ENCODE data around the gene MED13.
"Not testable (repeated sequence)": the region's sequence is repeated elsewhere in the genome, so short reads cannot be mapped to it uniquely, and the experiment has no call there.

GRCh38 chr17:61915162-61915561 is 149.9 kb downstream of the MED13 start:
- not testable (repeated sequence) for TF ChIP-seq ZNF776 (tag by site-specific recombination; IDR thresholded peaks at IDR 0.05; ENCODE audit: borderline replicate concordance); ZNF23 (tag by site-specific recombination; IDR thresholded peaks at IDR 0.05; ENCODE audit: borderline replicate concordance); SCRT2 (tag by site-specific recombination; IDR thresholded peaks at IDR 0.05); ZNF239 (tag by site-specific recombination; IDR thresholded peaks at IDR 0.05); TCF7L2 (IDR thresholded peaks at IDR 0.05; ENCODE audit: borderline replicate concordance, low read depth, low read length); ZNF843 (tag by site-specific recombination; IDR thresholded peaks at IDR 0.05)
- TF ChIP-seq, protein P1, sequence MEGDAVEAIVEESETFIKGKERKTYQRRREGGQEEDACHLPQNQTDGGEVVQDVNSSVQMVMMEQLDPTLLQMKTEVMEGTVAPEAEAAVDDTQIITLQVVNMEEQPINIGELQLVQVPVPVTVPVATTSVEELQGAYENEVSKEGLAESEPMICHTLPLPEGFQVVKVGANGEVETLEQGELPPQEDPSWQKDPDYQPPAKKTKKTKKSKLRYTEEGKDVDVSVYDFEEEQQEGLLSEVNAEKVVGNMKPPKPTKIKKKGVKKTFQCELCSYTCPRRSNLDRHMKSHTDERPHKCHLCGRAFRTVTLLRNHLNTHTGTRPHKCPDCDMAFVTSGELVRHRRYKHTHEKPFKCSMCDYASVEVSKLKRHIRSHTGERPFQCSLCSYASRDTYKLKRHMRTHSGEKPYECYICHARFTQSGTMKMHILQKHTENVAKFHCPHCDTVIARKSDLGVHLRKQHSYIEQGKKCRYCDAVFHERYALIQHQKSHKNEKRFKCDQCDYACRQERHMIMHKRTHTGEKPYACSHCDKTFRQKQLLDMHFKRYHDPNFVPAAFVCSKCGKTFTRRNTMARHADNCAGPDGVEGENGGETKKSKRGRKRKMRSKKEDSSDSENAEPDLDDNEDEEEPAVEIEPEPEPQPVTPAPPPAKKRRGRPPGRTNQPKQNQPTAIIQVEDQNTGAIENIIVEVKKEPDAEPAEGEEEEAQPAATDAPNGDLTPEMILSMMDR (tag by site-specific recombination; IDR thresholded peaks at IDR 0.05) = not testable (repeated sequence)
- TF ChIP-seq, protein P2, sequence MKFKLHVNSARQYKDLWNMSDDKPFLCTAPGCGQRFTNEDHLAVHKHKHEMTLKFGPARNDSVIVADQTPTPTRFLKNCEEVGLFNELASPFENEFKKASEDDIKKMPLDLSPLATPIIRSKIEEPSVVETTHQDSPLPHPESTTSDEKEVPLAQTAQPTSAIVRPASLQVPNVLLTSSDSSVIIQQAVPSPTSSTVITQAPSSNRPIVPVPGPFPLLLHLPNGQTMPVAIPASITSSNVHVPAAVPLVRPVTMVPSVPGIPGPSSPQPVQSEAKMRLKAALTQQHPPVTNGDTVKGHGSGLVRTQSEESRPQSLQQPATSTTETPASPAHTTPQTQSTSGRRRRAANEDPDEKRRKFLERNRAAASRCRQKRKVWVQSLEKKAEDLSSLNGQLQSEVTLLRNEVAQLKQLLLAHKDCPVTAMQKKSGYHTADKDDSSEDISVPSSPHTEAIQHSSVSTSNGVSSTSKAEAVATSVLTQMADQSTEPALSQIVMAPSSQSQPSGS (tag by site-specific recombination; IDR thresholded peaks at IDR 0.05; ENCODE audit: low read depth) = not testable (repeated sequence)
